Loucy (cell line): Measurements from ENCODE around the gene NSF.

Source experiments
- EZH2phosphoT487 ChIP-seq: fragments of 200-600 bp; IDR thresholded peaks from 2 replicates; pipeline ENCODE4 v1.6.1; 2018; ENCODE audit warnings: antibody characterized with exemption, mild to moderate bottlenecking, moderate library complexity, borderline replicate concordance
- TF ChIP-seq, protein P1 (sequence below): fragments of 200-600 bp; sonication (generic); conservative IDR thresholded peaks from 2 replicates; pipeline ENCODE4 v1.5.1; 2014; ENCODE audit warnings: mild to moderate bottlenecking, antibody characterized with exemption, low read length

DNA sequence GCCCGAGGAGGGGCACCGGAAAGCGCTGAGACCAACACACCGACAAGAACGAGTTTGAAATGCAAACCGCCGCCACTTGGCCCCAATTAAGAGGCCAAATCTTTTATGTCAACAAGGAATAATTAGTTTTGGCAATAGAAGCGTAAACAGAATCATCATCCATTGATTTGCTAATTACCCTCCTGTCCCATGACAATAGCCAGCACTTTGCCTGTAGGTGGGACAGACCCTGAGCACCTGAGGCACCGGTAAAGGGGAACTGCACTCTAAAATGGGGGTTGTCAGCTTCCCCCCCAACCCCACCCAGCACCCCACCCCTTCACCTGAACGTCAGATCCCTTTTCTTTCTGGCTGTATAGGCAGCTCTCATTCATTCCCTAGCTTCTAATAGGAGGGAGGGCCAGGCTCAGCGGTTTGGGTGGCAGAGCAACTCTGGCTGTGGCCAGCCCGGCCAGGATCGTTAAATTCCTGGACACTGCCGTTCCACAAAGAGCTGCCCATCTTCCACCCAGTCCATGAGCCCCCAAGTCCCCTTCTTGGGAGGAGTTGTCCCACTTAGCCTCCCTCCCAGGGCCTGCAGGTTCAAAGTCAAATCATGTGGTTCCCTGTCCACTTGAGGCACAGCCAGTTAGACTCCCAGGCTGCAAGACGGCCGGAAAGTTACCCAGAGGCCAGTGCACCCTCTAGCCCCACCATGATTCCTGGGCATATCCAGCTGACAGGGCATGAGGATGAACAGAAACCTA is 182.2 kb downstream of the NSF start:
- TF ChIP-seq, protein P1, sequence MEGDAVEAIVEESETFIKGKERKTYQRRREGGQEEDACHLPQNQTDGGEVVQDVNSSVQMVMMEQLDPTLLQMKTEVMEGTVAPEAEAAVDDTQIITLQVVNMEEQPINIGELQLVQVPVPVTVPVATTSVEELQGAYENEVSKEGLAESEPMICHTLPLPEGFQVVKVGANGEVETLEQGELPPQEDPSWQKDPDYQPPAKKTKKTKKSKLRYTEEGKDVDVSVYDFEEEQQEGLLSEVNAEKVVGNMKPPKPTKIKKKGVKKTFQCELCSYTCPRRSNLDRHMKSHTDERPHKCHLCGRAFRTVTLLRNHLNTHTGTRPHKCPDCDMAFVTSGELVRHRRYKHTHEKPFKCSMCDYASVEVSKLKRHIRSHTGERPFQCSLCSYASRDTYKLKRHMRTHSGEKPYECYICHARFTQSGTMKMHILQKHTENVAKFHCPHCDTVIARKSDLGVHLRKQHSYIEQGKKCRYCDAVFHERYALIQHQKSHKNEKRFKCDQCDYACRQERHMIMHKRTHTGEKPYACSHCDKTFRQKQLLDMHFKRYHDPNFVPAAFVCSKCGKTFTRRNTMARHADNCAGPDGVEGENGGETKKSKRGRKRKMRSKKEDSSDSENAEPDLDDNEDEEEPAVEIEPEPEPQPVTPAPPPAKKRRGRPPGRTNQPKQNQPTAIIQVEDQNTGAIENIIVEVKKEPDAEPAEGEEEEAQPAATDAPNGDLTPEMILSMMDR = no peak
- no peak for TF ChIP-seq EZH2phosphoT487
